Mucosa of descending colon (tissue), 3 donors: ENCODE data around the gene RIOK1. TPM values are rescaled to one million over a fixed set of nuclear protein-coding genes. Genes with fewer than 3 reads are reported as not detected.

Source experiments
- ATAC-seq: fragments of 200-7000 bp; cut with Tn5 transposase; one replicate; pipeline ENCODE4 v1.9.1; 2020; ENCODE audit warnings: mild to moderate bottlenecking, moderate library complexity
- DNase-seq, 3 donors: peaks; one replicate each; pipeline ENCODE4 v3.0.0-alpha.2; 2020
- H3K36me3 ChIP-seq: fragments of 200-600 bp; one replicate; pipeline ENCODE4 v1.8.0; 2021; ENCODE audit warnings: low read depth, mild to moderate bottlenecking
- H3K4me1 ChIP-seq: fragments of 200-600 bp; one replicate; pipeline ENCODE4 v1.8.0; 2021; ENCODE audit warnings: low read depth, mild to moderate bottlenecking
- H3K4me3 ChIP-seq: fragments of 200-600 bp; one replicate; pipeline ENCODE4 v1.8.0; 2021; ENCODE audit warnings: mild to moderate bottlenecking
- H3K9me3 ChIP-seq: fragments of 200-600 bp; one replicate; pipeline ENCODE4 v1.8.0; 2021; ENCODE audit warnings: mild to moderate bottlenecking
- intact Hi-C, 2 donors: fragments of 100-400 bp; cut with DNase I in 1 of 2; cut with micrococcal nuclease in 1 of 2; formaldehyde crosslinking; loops; one replicate each; pipeline versions ENCODE4 v1.11.0 to v1.11.1; 2022; cut with DNase I, micrococcal nuclease
- total RNA-seq, 3 donors: library from RNA; stranded (reverse); fragmentation: NEBNext Ultra II Directional in 2 of 3; extraction: Animal tissue kit (Norgen Biotek cat#: 25700) in 2 of 3; gene quantifications; one replicate each; pipeline versions ENCODE4 v1.2.1 to v1.2.4, GENCODE V29; 2021 to 2023
- TF ChIP-seq, protein P1 (sequence below): fragments of 200-600 bp; IDR thresholded peaks from one replicate; pipeline ENCODE4 v1.8.0; 2022; ENCODE audit warnings: antibody characterized with exemption, mild to moderate bottlenecking
- donor health status: DM: no; HTN: no; CAD: no; lungs with moderate emphysema.
- donor health status: DM: no; HTN: no; CAD: no.
- donor health status: DM: no; HTN: yes; CAD: no.

RIOK1 gene
- total RNA-seq, 3 donors from 2014 or later, result 12.1 to 19.8 (median 15.0) TPM

DNA sequence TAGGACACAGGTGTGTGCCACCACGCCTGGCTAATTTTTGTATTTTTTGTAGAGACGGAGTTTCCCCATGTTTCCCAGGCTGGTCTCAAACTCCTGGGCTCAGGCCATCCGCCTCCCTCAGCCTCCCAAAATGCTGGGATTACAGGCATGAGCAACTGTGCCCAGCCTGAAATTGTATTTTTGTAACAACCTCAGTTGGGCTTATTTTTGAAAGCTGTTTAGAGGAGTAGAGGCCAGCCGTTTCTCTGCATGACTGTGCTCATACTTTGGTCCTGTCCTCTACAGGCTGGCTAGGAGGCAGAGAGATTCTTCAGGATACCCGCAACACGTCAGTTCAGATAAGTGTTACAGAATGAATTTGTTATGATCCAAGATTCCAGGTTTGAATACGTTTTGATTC, 22.2 kb upstream of the RIOK1 start:
- Histone ChIP-seq H3K4me3 (no peak overlapping the region), H3K9me3 (no peaks in the 10 kb centered on the region), H3K4me1 (no peaks in the 10 kb centered on the region), H3K36me3 (no peaks in the 10 kb centered on the region)
- TF ChIP-seq, protein P1, sequence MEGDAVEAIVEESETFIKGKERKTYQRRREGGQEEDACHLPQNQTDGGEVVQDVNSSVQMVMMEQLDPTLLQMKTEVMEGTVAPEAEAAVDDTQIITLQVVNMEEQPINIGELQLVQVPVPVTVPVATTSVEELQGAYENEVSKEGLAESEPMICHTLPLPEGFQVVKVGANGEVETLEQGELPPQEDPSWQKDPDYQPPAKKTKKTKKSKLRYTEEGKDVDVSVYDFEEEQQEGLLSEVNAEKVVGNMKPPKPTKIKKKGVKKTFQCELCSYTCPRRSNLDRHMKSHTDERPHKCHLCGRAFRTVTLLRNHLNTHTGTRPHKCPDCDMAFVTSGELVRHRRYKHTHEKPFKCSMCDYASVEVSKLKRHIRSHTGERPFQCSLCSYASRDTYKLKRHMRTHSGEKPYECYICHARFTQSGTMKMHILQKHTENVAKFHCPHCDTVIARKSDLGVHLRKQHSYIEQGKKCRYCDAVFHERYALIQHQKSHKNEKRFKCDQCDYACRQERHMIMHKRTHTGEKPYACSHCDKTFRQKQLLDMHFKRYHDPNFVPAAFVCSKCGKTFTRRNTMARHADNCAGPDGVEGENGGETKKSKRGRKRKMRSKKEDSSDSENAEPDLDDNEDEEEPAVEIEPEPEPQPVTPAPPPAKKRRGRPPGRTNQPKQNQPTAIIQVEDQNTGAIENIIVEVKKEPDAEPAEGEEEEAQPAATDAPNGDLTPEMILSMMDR, result no peak
- DNase-seq, result no peak
- no peak for ATAC-seq
- intact Hi-C loops, result no loop called here

GRCh38 chr6:7373739-7374138, 15.9 kb upstream of the RIOK1 start:
- DNase-seq (peak in 1 of 3 donors; percentile 47), ATAC-seq (peak; percentile 94)
- intact Hi-C loops, result no loop called here
- TF ChIP-seq, protein P1, result no peak
- Histone ChIP-seq H3K4me1 (no peaks in the 10 kb centered on the region), H3K4me3 (no peak overlapping the region), H3K9me3 (no peaks in the 10 kb centered on the region), H3K36me3 (no peaks in the 10 kb centered on the region)

DNA sequence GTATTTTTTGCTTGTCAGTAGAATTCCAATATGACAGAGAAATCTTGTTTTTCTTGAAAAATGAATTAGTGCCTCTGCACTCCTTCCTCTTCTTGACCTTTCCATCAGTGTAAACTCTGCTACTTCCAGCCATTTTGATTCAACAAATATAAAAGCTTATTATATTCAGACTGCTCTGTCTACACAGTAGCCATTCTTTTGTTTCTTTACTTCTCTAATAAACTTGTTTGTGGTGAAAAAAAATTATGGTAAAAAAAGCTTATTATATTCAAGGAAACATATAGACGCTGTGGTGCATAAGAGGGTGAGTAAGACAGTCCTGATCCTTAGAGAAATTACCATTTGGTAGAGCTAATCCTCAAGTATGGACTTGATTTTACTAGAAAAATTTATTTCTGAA, 11.6 kb upstream of the RIOK1 start:
- DNase-seq (no peak), ATAC-seq (no peak)
- intact Hi-C loops, result no loop called here
- Histone ChIP-seq H3K36me3 (no peaks in the 10 kb centered on the region), H3K4me3 (no peak overlapping the region), H3K9me3 (no peaks in the 10 kb centered on the region), H3K4me1 (no peaks in the 10 kb centered on the region)
- TF ChIP-seq, protein P1, result no peak

GRCh38 chr6:7378740-7379139, 10.9 kb upstream of the RIOK1 start:
- intact Hi-C loops, result no loop called here
- H3K4me1 ChIP-seq, result no peaks in the 10 kb centered on the region
- no peaks in the 10 kb centered on the region for H3K36me3 ChIP-seq
- DNase-seq (no peak), ATAC-seq (no peak)
- no peaks in the 10 kb centered on the region for H3K9me3 ChIP-seq
- H3K4me3 ChIP-seq, result no peak overlapping the region
- TF ChIP-seq, protein P1, result no peak

DNA sequence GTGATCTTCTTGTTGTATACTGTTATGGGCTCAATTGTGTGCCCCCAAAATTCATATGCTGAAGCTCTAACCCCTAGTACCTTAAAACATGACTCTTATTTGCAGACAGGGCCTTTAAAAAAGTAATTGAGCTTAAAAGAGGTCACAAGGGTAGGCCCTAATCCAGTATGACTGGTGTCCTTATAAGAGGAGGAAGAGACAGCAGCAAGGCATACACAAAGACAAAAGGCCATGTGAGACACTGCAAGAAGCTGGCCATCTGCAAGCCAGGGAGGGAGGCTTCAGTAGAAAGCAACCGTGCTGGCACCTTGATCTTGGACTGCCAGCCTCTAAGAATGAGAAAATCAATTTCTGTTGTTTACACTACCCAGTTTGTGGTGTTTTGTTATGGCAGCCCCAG, 8.5 kb upstream of the RIOK1 start:
- TF ChIP-seq, protein P1, result no peak
- no peak for DNase-seq
- no peak overlapping the region for H3K4me3 ChIP-seq
- no peaks in the 10 kb centered on the region for H3K4me1 ChIP-seq
- no peaks in the 10 kb centered on the region for H3K36me3 ChIP-seq
- no peak for ATAC-seq
- intact Hi-C loops, result no loop called here
- no peaks in the 10 kb centered on the region for H3K9me3 ChIP-seq

- intact Hi-C loops, result no loop called here
- DNase-seq (no peak), ATAC-seq (peak; percentile 86)
- H3K4me3 ChIP-seq, result peak overlapping the region; percentile 54
- no peaks in the 10 kb centered on the region for H3K9me3 ChIP-seq
- peaks cover 19% of the 10 kb centered on the region for H3K4me1 ChIP-seq
- H3K36me3 ChIP-seq, result no peaks in the 10 kb centered on the region
- TF ChIP-seq, protein P1, result no peak
Observed at GRCh38 chr6:7389162-7389450, 502 bp upstream of the RIOK1 start.
